ENCODE data around the gene APOBEC3B. TPM values are rescaled to one million over a fixed set of nuclear protein-coding genes. Genes with fewer than 3 reads are reported as not detected.

The APOBEC3B gene
- total and polyA plus RNA-seq, 9 of the 15 experiments (the other 6 are each of a cell fraction or from before 2014, with no cell fraction given): 5.9 to 166 (median 43.2) TPM

GRCh38 chr22:39012533-39013511, 30.7 kb downstream of the APOBEC3B start (continued):
- TF ChIP-seq RREB1 (CRISPR knock-in tag; IDR thresholded peaks at IDR 0.05): no peak
- 0 out of 2 replicates have a peak, but pooled peaks have one; percentile 15 for TF ChIP-seq NR2C1 (IDR thresholded peaks at IDR 0.05)
- no peak; the same call in 1 of the 2 replicates for TF ChIP-seq NR2C1 (tag; IDR thresholded peaks at IDR 0.05)
- peak; percentile 32 for TF ChIP-seq C11orf30 (IDR thresholded peaks at IDR 0.05; ENCODE audit: low read depth)
- TF ChIP-seq, protein P1, sequence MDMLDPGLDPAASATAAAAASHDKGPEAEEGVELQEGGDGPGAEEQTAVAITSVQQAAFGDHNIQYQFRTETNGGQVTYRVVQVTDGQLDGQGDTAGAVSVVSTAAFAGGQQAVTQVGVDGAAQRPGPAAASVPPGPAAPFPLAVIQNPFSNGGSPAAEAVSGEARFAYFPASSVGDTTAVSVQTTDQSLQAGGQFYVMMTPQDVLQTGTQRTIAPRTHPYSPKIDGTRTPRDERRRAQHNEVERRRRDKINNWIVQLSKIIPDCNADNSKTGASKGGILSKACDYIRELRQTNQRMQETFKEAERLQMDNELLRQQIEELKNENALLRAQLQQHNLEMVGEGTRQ (CRISPR knock-in tag; IDR thresholded peaks at IDR 0.05): peak; percentile 77
- no peak for TF ChIP-seq RFX1 (IDR thresholded peaks at IDR 0.05)
- TF ChIP-seq ZFX (CRISPR knock-in tag; IDR thresholded peaks at IDR 0.05): 0 out of 2 replicates have a peak, but pooled peaks have one; percentile 19
- TF ChIP-seq TOE1 (IDR thresholded peaks at IDR 0.05; ENCODE audit: borderline replicate concordance): peak; percentile 98
- no peak for TF ChIP-seq TOE1 (CRISPR knock-in tag; IDR thresholded peaks at IDR 0.05; ENCODE audit: borderline replicate concordance, low read depth)
- TF ChIP-seq, protein P2, sequence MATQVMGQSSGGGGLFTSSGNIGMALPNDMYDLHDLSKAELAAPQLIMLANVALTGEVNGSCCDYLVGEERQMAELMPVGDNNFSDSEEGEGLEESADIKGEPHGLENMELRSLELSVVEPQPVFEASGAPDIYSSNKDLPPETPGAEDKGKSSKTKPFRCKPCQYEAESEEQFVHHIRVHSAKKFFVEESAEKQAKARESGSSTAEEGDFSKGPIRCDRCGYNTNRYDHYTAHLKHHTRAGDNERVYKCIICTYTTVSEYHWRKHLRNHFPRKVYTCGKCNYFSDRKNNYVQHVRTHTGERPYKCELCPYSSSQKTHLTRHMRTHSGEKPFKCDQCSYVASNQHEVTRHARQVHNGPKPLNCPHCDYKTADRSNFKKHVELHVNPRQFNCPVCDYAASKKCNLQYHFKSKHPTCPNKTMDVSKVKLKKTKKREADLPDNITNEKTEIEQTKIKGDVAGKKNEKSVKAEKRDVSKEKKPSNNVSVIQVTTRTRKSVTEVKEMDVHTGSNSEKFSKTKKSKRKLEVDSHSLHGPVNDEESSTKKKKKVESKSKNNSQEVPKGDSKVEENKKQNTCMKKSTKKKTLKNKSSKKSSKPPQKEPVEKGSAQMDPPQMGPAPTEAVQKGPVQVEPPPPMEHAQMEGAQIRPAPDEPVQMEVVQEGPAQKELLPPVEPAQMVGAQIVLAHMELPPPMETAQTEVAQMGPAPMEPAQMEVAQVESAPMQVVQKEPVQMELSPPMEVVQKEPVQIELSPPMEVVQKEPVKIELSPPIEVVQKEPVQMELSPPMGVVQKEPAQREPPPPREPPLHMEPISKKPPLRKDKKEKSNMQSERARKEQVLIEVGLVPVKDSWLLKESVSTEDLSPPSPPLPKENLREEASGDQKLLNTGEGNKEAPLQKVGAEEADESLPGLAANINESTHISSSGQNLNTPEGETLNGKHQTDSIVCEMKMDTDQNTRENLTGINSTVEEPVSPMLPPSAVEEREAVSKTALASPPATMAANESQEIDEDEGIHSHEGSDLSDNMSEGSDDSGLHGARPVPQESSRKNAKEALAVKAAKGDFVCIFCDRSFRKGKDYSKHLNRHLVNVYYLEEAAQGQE (IDR thresholded peaks at IDR 0.05; ENCODE audit: borderline replicate concordance): peak; percentile 68; the same call in 1 of the 2 replicates
- TF ChIP-seq, protein P2 (CRISPR knock-in tag; IDR thresholded peaks at IDR 0.05; ENCODE audit: low read depth): no peak

Data from K562 (cell line).